ENCODE data around the gene TAF8.

TAF8 gene

DNA sequence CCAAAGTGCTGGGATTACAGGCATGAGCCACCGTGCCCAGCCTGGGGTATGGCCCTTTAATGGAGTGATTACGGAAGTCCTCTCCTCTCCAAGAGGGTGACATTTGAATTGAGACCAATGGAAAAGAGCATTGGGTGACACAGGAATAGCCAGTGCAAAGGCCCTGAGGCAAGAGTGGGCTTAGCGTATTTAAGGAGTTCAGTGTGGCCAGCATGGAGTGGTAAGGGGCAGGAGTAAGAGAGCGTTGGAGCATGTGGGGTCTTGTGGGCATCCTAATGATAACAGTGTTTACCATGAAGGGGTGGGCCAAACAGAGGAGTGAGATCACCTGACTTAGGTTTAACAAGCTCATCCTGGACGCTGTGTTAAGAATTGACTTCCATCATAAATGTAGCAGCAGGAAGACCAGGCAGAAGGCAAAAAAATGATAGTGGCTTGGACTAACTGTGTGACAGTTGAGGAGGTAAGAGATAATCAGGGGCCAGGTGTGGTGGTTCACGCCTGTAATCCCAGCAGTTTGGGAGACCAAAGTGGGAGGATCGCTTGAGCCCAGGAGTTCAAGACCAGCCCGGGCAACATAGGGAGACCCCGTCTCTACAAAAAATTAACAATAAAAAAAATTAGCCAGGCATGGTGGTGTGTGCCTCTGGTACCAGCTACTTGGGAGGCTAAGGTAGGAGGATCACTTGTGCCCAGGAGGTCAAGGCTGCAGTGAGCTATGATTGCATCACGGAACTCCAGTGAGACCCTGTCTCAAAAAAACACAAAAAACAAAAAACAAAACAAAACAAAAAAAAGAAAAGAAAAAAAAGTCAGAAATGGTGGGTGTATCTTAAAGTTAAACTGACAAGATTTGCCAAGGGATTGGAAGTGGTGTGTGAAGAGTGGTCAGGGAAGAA is 40.7 kb downstream of the TAF8 start:
- H3K4me3 ChIP-seq (ENCODE audit: low read depth, low read length) = no peak overlapping the region
- DNase-seq (ENCODE audit: low read depth, low spot score) = no peak
- TF ChIP-seq, protein P1, sequence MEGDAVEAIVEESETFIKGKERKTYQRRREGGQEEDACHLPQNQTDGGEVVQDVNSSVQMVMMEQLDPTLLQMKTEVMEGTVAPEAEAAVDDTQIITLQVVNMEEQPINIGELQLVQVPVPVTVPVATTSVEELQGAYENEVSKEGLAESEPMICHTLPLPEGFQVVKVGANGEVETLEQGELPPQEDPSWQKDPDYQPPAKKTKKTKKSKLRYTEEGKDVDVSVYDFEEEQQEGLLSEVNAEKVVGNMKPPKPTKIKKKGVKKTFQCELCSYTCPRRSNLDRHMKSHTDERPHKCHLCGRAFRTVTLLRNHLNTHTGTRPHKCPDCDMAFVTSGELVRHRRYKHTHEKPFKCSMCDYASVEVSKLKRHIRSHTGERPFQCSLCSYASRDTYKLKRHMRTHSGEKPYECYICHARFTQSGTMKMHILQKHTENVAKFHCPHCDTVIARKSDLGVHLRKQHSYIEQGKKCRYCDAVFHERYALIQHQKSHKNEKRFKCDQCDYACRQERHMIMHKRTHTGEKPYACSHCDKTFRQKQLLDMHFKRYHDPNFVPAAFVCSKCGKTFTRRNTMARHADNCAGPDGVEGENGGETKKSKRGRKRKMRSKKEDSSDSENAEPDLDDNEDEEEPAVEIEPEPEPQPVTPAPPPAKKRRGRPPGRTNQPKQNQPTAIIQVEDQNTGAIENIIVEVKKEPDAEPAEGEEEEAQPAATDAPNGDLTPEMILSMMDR (IDR thresholded peaks at IDR 0.05; ENCODE audit: low read depth, low read length) = no peak
- in situ Hi-C loops (cut with HindIII; ENCODE audit: low sequenced_read_pairs) = no loop called here

DNA sequence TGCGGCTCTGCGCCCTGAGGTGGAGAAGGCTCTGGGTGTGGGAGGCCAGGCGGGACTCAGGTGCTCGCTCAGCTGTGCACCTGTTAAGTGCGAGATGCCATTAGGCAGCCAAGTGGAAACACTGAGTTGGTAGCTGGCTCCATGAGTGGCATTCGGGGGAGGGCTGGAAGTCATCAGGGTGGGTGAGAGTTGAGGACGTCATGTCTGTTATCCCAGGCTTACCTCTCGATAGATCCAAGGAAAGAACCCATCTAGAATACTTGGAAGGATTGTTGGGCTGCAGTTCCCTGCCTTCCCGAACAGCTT is 41.3 kb downstream of the TAF8 start:
- TF ChIP-seq, protein P1 (IDR thresholded peaks at IDR 0.05; ENCODE audit: low read depth, low read length) = no peak
- DNase-seq (ENCODE audit: low read depth, low spot score) = no peak
- H3K4me3 ChIP-seq (ENCODE audit: low read depth, low read length) = no peak overlapping the region
- in situ Hi-C loops (cut with HindIII; ENCODE audit: low sequenced_read_pairs) = no loop called here

GRCh38 chr6:42093582-42094329 is 43.4 kb downstream of the TAF8 start:
- in situ Hi-C loops (cut with HindIII; ENCODE audit: low sequenced_read_pairs) = no loop called here
- H3K4me3 ChIP-seq (ENCODE audit: low read depth, low read length) = no peak overlapping the region
- DNase-seq (ENCODE audit: low read depth, low spot score) = no peak
- TF ChIP-seq, protein P1 (IDR thresholded peaks at IDR 0.05; ENCODE audit: low read depth, low read length) = no peak

- no peak for DNase-seq (ENCODE audit: low read depth, low spot score)
- H3K4me3 ChIP-seq (ENCODE audit: low read depth, low read length) = no peak overlapping the region
- TF ChIP-seq, protein P1 (IDR thresholded peaks at IDR 0.05; ENCODE audit: low read depth, low read length) = no peak
- in situ Hi-C loops (cut with HindIII; ENCODE audit: low sequenced_read_pairs) = no loop called here
These were observed 44.8 kb downstream of the TAF8 start for GRCh38 chr6:42095094-42095493.

DNA sequence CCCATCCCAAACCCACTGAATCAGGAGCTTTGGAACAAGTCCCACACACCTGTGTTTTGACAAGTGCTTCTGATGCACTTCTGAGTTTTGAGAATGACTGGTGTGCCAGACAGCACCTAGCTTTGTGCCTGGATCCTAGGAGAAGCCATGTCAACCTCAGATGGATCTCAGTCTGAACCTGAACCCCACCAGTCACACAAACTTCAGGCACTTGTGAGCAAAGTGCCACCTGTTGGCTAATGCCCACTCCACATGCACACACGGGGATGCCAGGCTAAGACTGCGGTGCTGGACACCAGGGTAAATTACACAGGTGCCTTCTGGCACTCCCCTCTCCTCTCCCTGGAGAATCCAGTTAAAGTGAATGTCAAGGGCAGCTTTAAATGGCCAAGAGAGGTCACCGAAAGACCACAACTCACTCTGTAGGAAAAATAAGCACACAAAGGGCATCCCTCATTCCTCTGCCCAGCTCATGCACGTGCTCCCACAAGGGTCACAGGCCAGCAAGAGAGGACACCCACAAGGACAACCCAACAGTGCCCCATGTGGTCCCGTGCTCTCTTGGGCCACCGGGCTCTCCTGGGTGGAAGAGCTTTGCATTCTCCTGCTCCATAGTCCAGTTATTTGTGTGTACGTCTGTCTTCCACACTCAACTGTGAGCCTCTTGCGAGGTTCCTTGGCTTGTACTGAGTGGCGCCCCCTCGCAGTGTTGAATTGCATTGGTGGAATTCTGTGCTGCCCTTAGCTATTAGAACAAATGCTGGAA is 45.6 kb downstream of the TAF8 start:
- DNase-seq (ENCODE audit: low read depth, low spot score) = no peak
- TF ChIP-seq, protein P1 (IDR thresholded peaks at IDR 0.05; ENCODE audit: low read depth, low read length) = peak; percentile 27
- no peak overlapping the region for H3K4me3 ChIP-seq (ENCODE audit: low read depth, low read length)
- in situ Hi-C loops (cut with HindIII; ENCODE audit: low sequenced_read_pairs) = no loop called here

GRCh38 chr6:42099340-42100028 is 49.2 kb downstream of the TAF8 start:
- no peak overlapping the region for H3K4me3 ChIP-seq (ENCODE audit: low read depth, low read length)
- TF ChIP-seq, protein P1 (IDR thresholded peaks at IDR 0.05; ENCODE audit: low read depth, low read length) = no peak
- in situ Hi-C loops (cut with HindIII; ENCODE audit: low sequenced_read_pairs) = no loop called here
- DNase-seq (ENCODE audit: low read depth, low spot score) = peak; percentile 64
